ENCODE data around the gene ASIC1. TPM values are rescaled to one million over a fixed set of nuclear protein-coding genes. Genes with fewer than 3 reads are reported as not detected.

Gene ASIC1
- total RNA-seq, 2 donors from 2014 or later = 4.2 to 5.2 TPM

DNA sequence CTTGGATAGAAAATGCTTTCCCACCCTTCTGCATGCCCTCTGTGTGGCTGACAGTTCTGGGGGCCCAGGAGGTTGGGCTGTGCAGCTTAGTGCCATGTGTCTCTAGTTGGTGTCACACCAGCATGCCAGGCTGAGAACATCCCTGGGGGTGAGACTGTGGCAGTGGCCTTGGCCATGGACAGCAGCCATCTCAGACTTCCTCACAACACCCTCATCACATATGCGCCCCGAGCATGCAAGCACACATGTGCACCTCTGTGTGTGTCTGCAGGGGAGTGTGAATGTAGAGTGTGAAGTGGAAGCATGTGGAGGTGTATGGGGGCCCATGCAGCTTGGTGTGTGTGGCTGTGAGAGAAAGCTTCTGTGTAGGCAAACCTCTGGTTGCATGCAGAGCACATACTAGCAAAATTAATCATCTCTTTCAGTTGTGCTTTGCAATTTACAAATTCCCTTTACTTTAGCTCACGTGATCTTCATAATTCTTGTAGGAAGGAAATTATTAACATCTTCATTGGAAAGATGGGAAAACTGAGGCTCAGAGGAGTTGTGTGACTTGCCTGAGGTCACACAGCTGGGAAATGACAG lies 8.4 kb downstream of the ASIC1 start:
- Mint-ChIP-seq H3K36me3 (ENCODE audit: low read depth) (no peaks in the 10 kb centered on the region), H3K4me1 (peaks cover 2% of the 10 kb centered on the region), H3K27ac (no peak overlapping the region), H3K27me3 (ENCODE audit: insufficient read depth) (peaks cover 43% of the 10 kb centered on the region), H3K9me3 (no peaks in the 10 kb centered on the region), H3K4me3 (no peak overlapping the region)
- Histone ChIP-seq H3K4me1 (ENCODE audit: control insufficient read depth, insufficient read depth, low read length) (peaks cover 4% of the 10 kb centered on the region), H3K9ac (ENCODE audit: extremely low read depth, low read length, poor library complexity, severe bottlenecking) (no peak overlapping the region), H3K4me3 (ENCODE audit: low read length) (no peak overlapping the region), H3K9me3 (ENCODE audit: control insufficient read depth, low read length) (no peaks in the 10 kb centered on the region), H3K27me3 (ENCODE audit: control insufficient read depth, insufficient read depth, low read length, poor library complexity, severe bottlenecking) (peaks cover 20% of the 10 kb centered on the region), H3K36me3 (ENCODE audit: control insufficient read depth, insufficient read depth, low read length) (no peaks in the 10 kb centered on the region), H3K27ac (ENCODE audit: low read depth, low read length) (no peak overlapping the region)
- 98% methylated on average over 3 of the region's 3 CpGs; no CpG with 5 or more reads in 1 of the 2 experiments for WGBS, 2 experiments (ENCODE audit: insufficient coverage in 1 of 2, insufficient read length in 1 of 2)
- no peak for DNase-seq
- TF ChIP-seq, protein P1, sequence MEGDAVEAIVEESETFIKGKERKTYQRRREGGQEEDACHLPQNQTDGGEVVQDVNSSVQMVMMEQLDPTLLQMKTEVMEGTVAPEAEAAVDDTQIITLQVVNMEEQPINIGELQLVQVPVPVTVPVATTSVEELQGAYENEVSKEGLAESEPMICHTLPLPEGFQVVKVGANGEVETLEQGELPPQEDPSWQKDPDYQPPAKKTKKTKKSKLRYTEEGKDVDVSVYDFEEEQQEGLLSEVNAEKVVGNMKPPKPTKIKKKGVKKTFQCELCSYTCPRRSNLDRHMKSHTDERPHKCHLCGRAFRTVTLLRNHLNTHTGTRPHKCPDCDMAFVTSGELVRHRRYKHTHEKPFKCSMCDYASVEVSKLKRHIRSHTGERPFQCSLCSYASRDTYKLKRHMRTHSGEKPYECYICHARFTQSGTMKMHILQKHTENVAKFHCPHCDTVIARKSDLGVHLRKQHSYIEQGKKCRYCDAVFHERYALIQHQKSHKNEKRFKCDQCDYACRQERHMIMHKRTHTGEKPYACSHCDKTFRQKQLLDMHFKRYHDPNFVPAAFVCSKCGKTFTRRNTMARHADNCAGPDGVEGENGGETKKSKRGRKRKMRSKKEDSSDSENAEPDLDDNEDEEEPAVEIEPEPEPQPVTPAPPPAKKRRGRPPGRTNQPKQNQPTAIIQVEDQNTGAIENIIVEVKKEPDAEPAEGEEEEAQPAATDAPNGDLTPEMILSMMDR (conservative IDR thresholded peaks at IDR 0.05) = no peak

DNA sequence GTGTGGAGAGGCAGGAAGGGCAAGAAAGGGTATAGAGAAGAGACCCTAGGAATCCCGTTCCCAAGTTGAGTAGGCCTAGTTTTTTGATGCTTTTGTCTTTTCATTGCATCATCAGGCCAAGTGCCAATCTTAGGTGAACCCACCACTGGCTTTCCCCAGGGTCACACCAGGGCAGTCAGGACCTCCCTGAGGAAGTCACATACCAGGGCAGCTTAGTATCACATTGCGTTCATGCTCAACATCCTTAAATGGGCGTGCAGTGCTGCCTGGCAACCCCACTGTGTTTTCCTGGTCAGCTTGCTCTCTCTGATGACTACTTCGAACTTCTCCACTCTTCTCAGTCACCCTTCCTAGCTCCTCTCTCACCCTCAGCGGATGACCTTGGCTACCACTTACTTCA lies 9.0 kb downstream of the ASIC1 start:
- no peak overlapping the region for H3K4me3 ChIP-seq (ENCODE audit: low read length)
- DNase-seq = peak; percentile 91
- Mint-ChIP-seq H3K27me3 (ENCODE audit: insufficient read depth) (peaks cover 37% of the 10 kb centered on the region), H3K36me3 (ENCODE audit: low read depth) (no peaks in the 10 kb centered on the region), H3K4me1 (peaks cover 2% of the 10 kb centered on the region), H3K27ac (no peak overlapping the region), H3K9me3 (no peaks in the 10 kb centered on the region), H3K4me3 (no peak overlapping the region)
- H3K9me3 ChIP-seq (ENCODE audit: control insufficient read depth, low read length) = no peaks in the 10 kb centered on the region
- peaks cover 14% of the 10 kb centered on the region for H3K27me3 ChIP-seq (ENCODE audit: control insufficient read depth, insufficient read depth, low read length, poor library complexity, severe bottlenecking)
- TF ChIP-seq, protein P1 (conservative IDR thresholded peaks at IDR 0.05) = no peak
- H3K36me3 ChIP-seq (ENCODE audit: control insufficient read depth, insufficient read depth, low read length) = no peaks in the 10 kb centered on the region
- 54 to 67% methylated on average over 5 of the region's 5 CpGs for WGBS, 2 experiments (ENCODE audit: insufficient coverage in 1 of 2, insufficient read length in 1 of 2)
- no peak overlapping the region for H3K9ac ChIP-seq (ENCODE audit: extremely low read depth, low read length, poor library complexity, severe bottlenecking)
- H3K27ac ChIP-seq (ENCODE audit: low read depth, low read length) = no peak overlapping the region
- peaks cover 4% of the 10 kb centered on the region for H3K4me1 ChIP-seq (ENCODE audit: control insufficient read depth, insufficient read depth, low read length)

DNA sequence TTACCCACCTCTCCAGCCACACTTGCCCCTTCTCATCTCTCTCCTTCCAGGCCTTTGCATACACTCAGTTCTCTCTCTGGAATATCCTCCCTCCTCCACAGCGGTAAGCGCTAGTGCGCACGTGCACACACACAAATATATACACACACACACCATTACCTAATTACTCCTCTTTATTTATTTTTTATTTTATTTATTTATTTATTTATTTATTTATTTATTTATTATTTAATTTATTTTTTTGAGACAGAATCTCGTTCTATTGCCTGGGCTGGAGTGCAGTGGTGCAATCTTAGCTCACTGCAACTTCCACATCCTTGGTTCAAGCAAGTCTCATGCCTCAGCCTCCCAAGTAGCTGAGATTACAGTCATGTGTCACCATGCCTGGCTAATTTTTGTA lies 11.7 kb downstream of the ASIC1 start:
- 93 to 94% methylated on average over 3 to 5 of the region's 5 CpGs for WGBS, 2 experiments (ENCODE audit: insufficient coverage in 1 of 2, insufficient read length in 1 of 2)
- peaks cover 13% of the 10 kb centered on the region for H3K27me3 Mint-ChIP-seq (ENCODE audit: insufficient read depth)

More for the DNA sequence above, 11.7 kb downstream of the ASIC1 start:
- TF ChIP-seq, protein P1 (conservative IDR thresholded peaks at IDR 0.05) = no peak
- peaks cover 6% of the 10 kb centered on the region for H3K4me1 Mint-ChIP-seq
- Histone ChIP-seq H3K27me3 (ENCODE audit: control insufficient read depth, insufficient read depth, low read length, poor library complexity, severe bottlenecking) (no peaks in the 10 kb centered on the region), H3K36me3 (ENCODE audit: control insufficient read depth, insufficient read depth, low read length) (no peaks in the 10 kb centered on the region), H3K27ac (ENCODE audit: low read depth, low read length) (no peak overlapping the region), H3K4me1 (ENCODE audit: control insufficient read depth, insufficient read depth, low read length) (peaks cover 4% of the 10 kb centered on the region), H3K4me3 (ENCODE audit: low read length) (no peak overlapping the region), H3K9me3 (ENCODE audit: control insufficient read depth, low read length) (no peaks in the 10 kb centered on the region), H3K9ac (ENCODE audit: extremely low read depth, low read length, poor library complexity, severe bottlenecking) (no peak overlapping the region)
- DNase-seq = no peak
- H3K36me3 Mint-ChIP-seq (ENCODE audit: low read depth) = no peaks in the 10 kb centered on the region
- no peaks in the 10 kb centered on the region for H3K9me3 Mint-ChIP-seq
- H3K27ac Mint-ChIP-seq = no peak overlapping the region
- H3K4me3 Mint-ChIP-seq = no peak overlapping the region
